ENCODE data around the gene RPL21.

GRCh38 chr13:27298849-27299248 lies 47.5 kb downstream of the RPL21 start:
- no peak for TF ChIP-seq POLR2A (IDR thresholded peaks at IDR 0.05)
- TF ChIP-seq, protein P1, sequence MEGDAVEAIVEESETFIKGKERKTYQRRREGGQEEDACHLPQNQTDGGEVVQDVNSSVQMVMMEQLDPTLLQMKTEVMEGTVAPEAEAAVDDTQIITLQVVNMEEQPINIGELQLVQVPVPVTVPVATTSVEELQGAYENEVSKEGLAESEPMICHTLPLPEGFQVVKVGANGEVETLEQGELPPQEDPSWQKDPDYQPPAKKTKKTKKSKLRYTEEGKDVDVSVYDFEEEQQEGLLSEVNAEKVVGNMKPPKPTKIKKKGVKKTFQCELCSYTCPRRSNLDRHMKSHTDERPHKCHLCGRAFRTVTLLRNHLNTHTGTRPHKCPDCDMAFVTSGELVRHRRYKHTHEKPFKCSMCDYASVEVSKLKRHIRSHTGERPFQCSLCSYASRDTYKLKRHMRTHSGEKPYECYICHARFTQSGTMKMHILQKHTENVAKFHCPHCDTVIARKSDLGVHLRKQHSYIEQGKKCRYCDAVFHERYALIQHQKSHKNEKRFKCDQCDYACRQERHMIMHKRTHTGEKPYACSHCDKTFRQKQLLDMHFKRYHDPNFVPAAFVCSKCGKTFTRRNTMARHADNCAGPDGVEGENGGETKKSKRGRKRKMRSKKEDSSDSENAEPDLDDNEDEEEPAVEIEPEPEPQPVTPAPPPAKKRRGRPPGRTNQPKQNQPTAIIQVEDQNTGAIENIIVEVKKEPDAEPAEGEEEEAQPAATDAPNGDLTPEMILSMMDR (IDR thresholded peaks at IDR 0.05) = no peak
